ENCODE data around the gene RNASEH2C. TPM values are rescaled to one million over a fixed set of nuclear protein-coding genes. Genes with fewer than 3 reads are reported as not detected.
"Not testable (repeated sequence)": the region's sequence is repeated elsewhere in the genome, so short reads cannot be mapped to it uniquely, and the experiment has no call there.

RNASEH2C gene
- total and polyA plus RNA-seq, 2 donors = 49.4 to 85.9 TPM

GRCh38 chr11:65744699-65745042 is 24.1 kb upstream of the RNASEH2C start:
- no peak for DNase-seq (ENCODE audit: low read depth in 6 of 9, low spot score in 9 of 9)
- H3K27ac ChIP-seq (ENCODE audit: low read depth in 1 of 2, low read length in 1 of 2) = no peak overlapping the region
- H3K27me3 ChIP-seq (ENCODE audit: control insufficient read depth in 2 of 2, insufficient read depth in 1 of 2, low read length in 1 of 2) = peaks cover 0 to 26% of the 10 kb centered on the region in 2 donors
- H3K4me3 ChIP-seq (ENCODE audit: low read length in 2 of 2) = no peak overlapping the region
- WGBS = 92% methylated on average over 8 of the region's 8 CpGs
- no peaks in the 10 kb centered on the region for H3K4me1 ChIP-seq (ENCODE audit: control insufficient read depth in 2 of 2, insufficient read depth in 2 of 2, low read length in 2 of 2)
- peaks cover 0 to 5% of the 10 kb centered on the region in 2 donors for H3K9me3 ChIP-seq (ENCODE audit: control insufficient read depth in 2 of 2, insufficient read depth in 1 of 2, low read length in 1 of 2)
- no peaks in the 10 kb centered on the region for H3K36me3 ChIP-seq (ENCODE audit: control insufficient read depth in 2 of 2, insufficient read depth in 2 of 2, low read length in 1 of 2)

DNA sequence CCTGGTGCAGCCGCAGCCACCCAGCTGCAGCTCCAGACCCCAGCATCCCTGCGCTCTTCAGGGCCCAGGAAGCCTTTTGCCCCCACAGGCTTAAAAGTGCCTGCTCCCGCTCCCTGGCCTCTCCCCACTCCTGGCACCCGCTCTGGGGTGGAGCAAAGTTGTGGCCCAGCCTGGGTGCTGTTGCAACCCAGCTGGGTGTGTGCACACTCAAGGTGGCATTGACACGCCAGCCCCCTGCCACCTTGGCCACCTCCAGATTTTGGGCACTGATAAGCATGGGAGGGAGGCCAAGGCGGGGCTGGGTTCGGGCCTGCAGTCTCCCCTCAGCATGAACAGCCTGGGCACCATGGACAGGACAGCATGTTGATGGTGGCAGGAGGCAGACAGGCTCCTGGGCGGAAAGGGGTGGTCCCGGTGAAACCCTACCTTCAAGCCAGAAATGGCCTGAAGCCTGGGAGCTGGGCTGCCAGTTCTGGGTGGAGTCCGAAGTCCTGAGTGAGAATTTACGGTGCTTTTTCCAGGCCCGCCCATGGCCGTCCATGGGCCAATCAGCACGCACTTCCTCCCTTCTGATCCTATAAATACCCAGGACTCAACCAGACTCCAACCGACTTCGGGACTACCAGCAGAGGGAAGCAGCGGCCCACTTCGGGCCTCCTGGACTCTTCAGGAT is 23.6 kb upstream of the RNASEH2C start:
- Histone ChIP-seq H3K27me3 (ENCODE audit: control insufficient read depth in 2 of 2, insufficient read depth in 1 of 2, low read length in 1 of 2) (peaks cover 0 to 22% of the 10 kb centered on the region in 2 donors), H3K4me3 (ENCODE audit: low read length in 2 of 2) (no peak overlapping the region), H3K9me3 (ENCODE audit: control insufficient read depth in 2 of 2, insufficient read depth in 1 of 2, low read length in 1 of 2) (peaks cover 0 to 5% of the 10 kb centered on the region in 2 donors), H3K4me1 (ENCODE audit: control insufficient read depth in 2 of 2, insufficient read depth in 2 of 2, low read length in 2 of 2) (no peaks in the 10 kb centered on the region), H3K27ac (ENCODE audit: low read depth in 1 of 2, low read length in 1 of 2) (no peak overlapping the region), H3K36me3 (ENCODE audit: control insufficient read depth in 2 of 2, insufficient read depth in 2 of 2, low read length in 1 of 2) (no peaks in the 10 kb centered on the region)
- WGBS = 92% methylated on average over 18 of the region's 18 CpGs
- DNase-seq (ENCODE audit: low read depth in 6 of 9, low spot score in 9 of 9) = peak in 1 of 9 donors; percentile 3

DNA sequence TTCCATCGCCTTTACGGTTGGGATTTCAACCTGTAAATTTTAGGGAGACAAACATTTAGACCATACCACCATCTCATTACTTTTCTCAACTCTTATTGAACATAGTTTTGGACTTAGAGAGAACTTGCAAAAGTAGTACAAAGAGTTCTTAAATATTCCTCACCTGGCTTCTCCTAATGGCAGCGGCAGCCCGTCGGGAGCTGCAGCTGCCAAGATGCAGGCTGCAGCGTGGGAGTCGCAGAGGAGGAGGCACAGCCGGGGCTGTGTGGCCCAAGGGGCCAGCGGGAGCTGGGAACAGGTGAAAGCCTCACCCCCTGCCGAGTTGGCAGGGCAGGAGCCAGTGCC is 23.1 kb upstream of the RNASEH2C start:
- Histone ChIP-seq H3K9me3 (ENCODE audit: control insufficient read depth in 2 of 2, insufficient read depth in 1 of 2, low read length in 1 of 2) (peaks cover 0 to 5% of the 10 kb centered on the region in 2 donors), H3K27ac (ENCODE audit: low read depth in 1 of 2, low read length in 1 of 2) (no peak overlapping the region), H3K4me3 (ENCODE audit: low read length in 2 of 2) (no peak overlapping the region), H3K36me3 (ENCODE audit: control insufficient read depth in 2 of 2, insufficient read depth in 2 of 2, low read length in 1 of 2) (no peaks in the 10 kb centered on the region), H3K4me1 (ENCODE audit: control insufficient read depth in 2 of 2, insufficient read depth in 2 of 2, low read length in 2 of 2) (no peaks in the 10 kb centered on the region), H3K27me3 (ENCODE audit: control insufficient read depth in 2 of 2, insufficient read depth in 1 of 2, low read length in 1 of 2) (peaks cover 0 to 20% of the 10 kb centered on the region in 2 donors)
- no peak for DNase-seq (ENCODE audit: low read depth in 6 of 9, low spot score in 9 of 9)
- 94% methylated on average over 10 of the region's 10 CpGs for WGBS

GRCh38 chr11:65742353-65742752 is 21.8 kb upstream of the RNASEH2C start:
- 100% methylated on average over 1 of the region's 1 CpG for WGBS
- Histone ChIP-seq H3K4me3 (ENCODE audit: low read length in 2 of 2) (no peak overlapping the region), H3K36me3 (ENCODE audit: control insufficient read depth in 2 of 2, insufficient read depth in 2 of 2, low read length in 1 of 2) (no peaks in the 10 kb centered on the region), H3K9me3 (ENCODE audit: control insufficient read depth in 2 of 2, insufficient read depth in 1 of 2, low read length in 1 of 2) (peaks cover 0 to 5% of the 10 kb centered on the region in 2 donors), H3K4me1 (ENCODE audit: control insufficient read depth in 2 of 2, insufficient read depth in 2 of 2, low read length in 2 of 2) (no peaks in the 10 kb centered on the region), H3K27me3 (ENCODE audit: control insufficient read depth in 2 of 2, insufficient read depth in 1 of 2, low read length in 1 of 2) (peaks cover 0 to 19% of the 10 kb centered on the region in 2 donors), H3K27ac (ENCODE audit: low read depth in 1 of 2, low read length in 1 of 2) (no peak overlapping the region)
- DNase-seq (ENCODE audit: low read depth in 6 of 9, low spot score in 9 of 9) = no peak

- H3K4me1 ChIP-seq (ENCODE audit: control insufficient read depth in 2 of 2, insufficient read depth in 2 of 2, low read length in 2 of 2) = no peaks in the 10 kb centered on the region
- no peak overlapping the region for H3K27ac ChIP-seq (ENCODE audit: low read depth in 1 of 2, low read length in 1 of 2)
- no peak for DNase-seq (ENCODE audit: low read depth in 6 of 9, low spot score in 9 of 9)
- WGBS = 82% methylated on average over 8 of the region's 8 CpGs
- H3K9me3 ChIP-seq (ENCODE audit: control insufficient read depth in 2 of 2, insufficient read depth in 1 of 2, low read length in 1 of 2) = peaks cover 0 to 5% of the 10 kb centered on the region in 2 donors
- peaks cover 0 to 19% of the 10 kb centered on the region in 2 donors for H3K27me3 ChIP-seq (ENCODE audit: control insufficient read depth in 2 of 2, insufficient read depth in 1 of 2, low read length in 1 of 2)
- H3K36me3 ChIP-seq (ENCODE audit: control insufficient read depth in 2 of 2, insufficient read depth in 2 of 2, low read length in 1 of 2) = no peaks in the 10 kb centered on the region
- no peak overlapping the region for H3K4me3 ChIP-seq (ENCODE audit: low read length in 2 of 2)
Measured at GRCh38 chr11:65741185-65741584, 20.6 kb upstream of the RNASEH2C start.

DNA sequence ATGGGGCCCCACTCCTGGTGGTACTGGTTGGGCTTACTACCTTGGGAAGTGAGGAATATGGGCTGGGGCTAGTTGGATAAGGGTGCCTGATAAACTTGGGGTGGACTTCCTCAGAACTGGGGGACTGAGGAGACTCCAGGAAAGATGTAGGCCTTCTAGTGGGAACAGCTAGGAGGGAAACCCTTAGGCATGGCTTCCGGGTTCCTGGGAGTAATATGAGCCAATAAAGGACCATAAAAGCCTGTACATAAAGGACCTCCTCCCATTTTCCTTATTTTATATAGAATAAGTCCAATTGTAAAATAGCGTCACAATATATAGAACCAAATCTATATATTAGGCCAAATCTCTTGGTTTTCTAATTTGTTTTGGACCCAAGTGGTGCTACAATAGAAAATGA is 18.4 kb upstream of the RNASEH2C start:
- Histone ChIP-seq H3K27ac (ENCODE audit: low read depth in 1 of 2, low read length in 1 of 2) (no peak overlapping the region), H3K9me3 (ENCODE audit: control insufficient read depth in 2 of 2, insufficient read depth in 1 of 2, low read length in 1 of 2) (peaks cover 0 to 2% of the 10 kb centered on the region in 2 donors)
- 94% methylated on average over 2 of the region's 2 CpGs for WGBS

DNA sequence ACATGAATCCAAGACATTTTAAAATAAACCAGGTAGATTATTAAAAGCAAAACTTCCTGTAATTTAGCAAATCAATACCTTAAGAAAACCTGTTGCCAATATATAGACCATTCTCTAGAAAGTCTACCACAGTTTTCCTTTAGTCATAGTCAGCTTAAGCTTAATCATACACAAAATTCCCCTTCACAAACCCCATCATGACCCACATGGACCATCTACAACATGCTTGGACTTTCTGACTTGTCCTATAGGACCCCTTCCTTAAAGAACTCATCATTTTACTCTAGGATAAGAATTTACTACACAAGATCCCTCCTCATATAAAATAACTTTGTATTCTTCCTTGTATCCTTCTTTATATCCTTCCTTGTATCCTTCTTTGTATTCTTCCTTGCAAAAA is 16.2 kb upstream of the RNASEH2C start:
- no peak for DNase-seq (ENCODE audit: low read depth in 6 of 9, low spot score in 9 of 9)
- no peaks in the 10 kb centered on the region for H3K36me3 ChIP-seq (ENCODE audit: control insufficient read depth in 2 of 2, insufficient read depth in 2 of 2, low read length in 1 of 2)
- peaks cover 0 to 13% of the 10 kb centered on the region in 2 donors for H3K27me3 ChIP-seq (ENCODE audit: control insufficient read depth in 2 of 2, insufficient read depth in 1 of 2, low read length in 1 of 2)
- no peak overlapping the region for H3K27ac ChIP-seq (ENCODE audit: low read depth in 1 of 2, low read length in 1 of 2)
- no peaks in the 10 kb centered on the region for H3K4me1 ChIP-seq (ENCODE audit: control insufficient read depth in 2 of 2, insufficient read depth in 2 of 2, low read length in 2 of 2)
- no peak overlapping the region for H3K4me3 ChIP-seq (ENCODE audit: low read length in 2 of 2)
- H3K9me3 ChIP-seq (ENCODE audit: control insufficient read depth in 2 of 2, insufficient read depth in 1 of 2, low read length in 1 of 2) = no peaks in the 10 kb centered on the region

More for the DNA sequence above, 18.4 kb upstream of the RNASEH2C start:
- Histone ChIP-seq H3K27me3 (ENCODE audit: control insufficient read depth in 2 of 2, insufficient read depth in 1 of 2, low read length in 1 of 2) (peaks cover 0 to 7% of the 10 kb centered on the region in 2 donors), H3K4me3 (ENCODE audit: low read length in 2 of 2) (no peak overlapping the region), H3K36me3 (ENCODE audit: control insufficient read depth in 2 of 2, insufficient read depth in 2 of 2, low read length in 1 of 2) (no peaks in the 10 kb centered on the region), H3K4me1 (ENCODE audit: control insufficient read depth in 2 of 2, insufficient read depth in 2 of 2, low read length in 2 of 2) (no peaks in the 10 kb centered on the region)
- no peak for DNase-seq (ENCODE audit: low read depth in 6 of 9, low spot score in 9 of 9)

- 92% methylated on average over 4 of the region's 4 CpGs for WGBS
- not testable (repeated sequence) for H3K9me3 ChIP-seq (ENCODE audit: control insufficient read depth in 2 of 2, insufficient read depth in 1 of 2, low read length in 1 of 2)
Measured at GRCh38 chr11:65735111-65735510, 14.5 kb upstream of the RNASEH2C start.

DNA sequence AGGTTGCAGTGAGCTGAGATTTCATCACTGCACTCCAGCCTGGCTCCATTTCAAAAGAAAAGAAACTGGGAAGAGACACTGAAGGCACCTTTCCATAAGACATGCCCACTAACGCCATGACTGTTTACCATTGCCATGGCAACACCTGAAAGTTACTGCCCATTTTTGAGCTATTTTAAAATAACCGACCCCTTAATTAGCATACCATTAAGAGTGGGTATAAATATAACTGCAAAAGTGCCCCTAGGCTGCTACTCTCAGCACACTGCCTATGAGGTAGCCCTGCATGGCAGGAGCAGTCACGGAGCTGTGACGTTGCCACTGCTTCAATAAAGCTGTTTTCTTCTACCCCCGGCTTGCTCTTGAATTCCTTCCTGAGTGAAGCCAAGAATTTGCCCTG is 9.9 kb upstream of the RNASEH2C start:
- Histone ChIP-seq H3K36me3 (ENCODE audit: control insufficient read depth in 2 of 2, insufficient read depth in 2 of 2, low read length in 1 of 2) (no peaks in the 10 kb centered on the region), H3K27ac (ENCODE audit: low read depth in 1 of 2, low read length in 1 of 2) (no peak overlapping the region), H3K4me1 (ENCODE audit: control insufficient read depth in 2 of 2, insufficient read depth in 2 of 2, low read length in 2 of 2) (no peaks in the 10 kb centered on the region), H3K27me3 (ENCODE audit: control insufficient read depth in 2 of 2, insufficient read depth in 1 of 2, low read length in 1 of 2) (peaks cover 0 to 16% of the 10 kb centered on the region in 2 donors), H3K4me3 (ENCODE audit: low read length in 2 of 2) (no peak overlapping the region), H3K9me3 (ENCODE audit: control insufficient read depth in 2 of 2, insufficient read depth in 1 of 2, low read length in 1 of 2) (peaks cover 0 to 2% of the 10 kb centered on the region in 2 donors)
- DNase-seq (ENCODE audit: low read depth in 6 of 9, low spot score in 9 of 9) = no peak
- WGBS = 88% methylated on average over 5 of the region's 5 CpGs

More at GRCh38 chr11:65735111-65735510, 14.5 kb upstream of the RNASEH2C start:
- H3K4me3 ChIP-seq (ENCODE audit: low read length in 2 of 2); H3K27ac ChIP-seq (ENCODE audit: low read depth in 1 of 2, low read length in 1 of 2); DNase-seq (ENCODE audit: low read depth in 6 of 9, low spot score in 9 of 9); H3K27me3 ChIP-seq (ENCODE audit: control insufficient read depth in 2 of 2, insufficient read depth in 1 of 2, low read length in 1 of 2); H3K36me3 ChIP-seq (ENCODE audit: control insufficient read depth in 2 of 2, insufficient read depth in 2 of 2, low read length in 1 of 2); H3K4me1 ChIP-seq (ENCODE audit: control insufficient read depth in 2 of 2, insufficient read depth in 2 of 2, low read length in 2 of 2): not testable (repeated sequence)

Data from thymus (tissue), 11 donors.